GM18520 (cell line): Measurements from ENCODE around the gene SCAMP2.
A peak's percentile ranks its signal among the peaks of the same experiment; 100 is the strongest.

Experiments
- ATAC-seq: cut with Tn5 transposase; IDR thresholded peaks from one replicate; pipeline ENCODE4 v1.9.1; 2021; ENCODE audit not compliant: unreplicated experiment

The SCAMP2 gene

GRCh38 chr15:74821790-74822158 is 51.4 kb downstream of the SCAMP2 start:
- ATAC-seq, result no peak

DNA sequence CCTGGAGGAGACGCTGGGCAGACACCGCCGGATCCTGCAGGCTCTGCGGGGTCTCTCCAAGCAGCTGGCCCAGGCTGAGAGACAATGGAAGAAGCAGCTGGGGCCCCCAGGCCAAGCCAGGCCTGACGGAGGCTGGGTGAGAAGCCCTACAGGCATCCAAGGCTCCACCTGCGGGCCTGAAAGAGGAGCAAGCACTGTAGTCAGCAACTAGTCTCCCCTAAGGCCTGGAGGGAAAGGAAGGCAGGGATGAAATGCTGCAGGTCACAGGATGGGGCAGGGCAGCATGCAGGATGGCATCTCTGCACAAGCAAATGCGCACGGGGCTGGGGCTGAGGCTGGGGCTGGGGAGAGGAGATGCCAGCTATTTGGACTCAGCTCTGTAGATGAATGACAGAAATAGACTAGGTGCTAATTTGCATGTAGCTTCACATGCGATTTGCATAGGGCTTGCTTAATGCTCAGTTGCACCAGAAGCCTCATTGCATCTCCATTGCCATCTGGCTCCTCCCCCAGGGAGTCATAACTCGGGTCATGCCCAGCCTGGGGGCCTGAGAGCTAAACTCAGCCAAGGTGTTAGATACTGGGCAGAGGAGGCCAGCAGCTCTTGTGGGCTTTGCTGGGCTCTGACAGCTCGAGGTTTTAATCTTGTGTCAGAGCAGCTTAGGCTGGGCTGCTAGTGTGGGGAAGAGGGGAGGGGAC is 51.9 kb downstream of the SCAMP2 start:
- peak; percentile 68 for ATAC-seq

DNA sequence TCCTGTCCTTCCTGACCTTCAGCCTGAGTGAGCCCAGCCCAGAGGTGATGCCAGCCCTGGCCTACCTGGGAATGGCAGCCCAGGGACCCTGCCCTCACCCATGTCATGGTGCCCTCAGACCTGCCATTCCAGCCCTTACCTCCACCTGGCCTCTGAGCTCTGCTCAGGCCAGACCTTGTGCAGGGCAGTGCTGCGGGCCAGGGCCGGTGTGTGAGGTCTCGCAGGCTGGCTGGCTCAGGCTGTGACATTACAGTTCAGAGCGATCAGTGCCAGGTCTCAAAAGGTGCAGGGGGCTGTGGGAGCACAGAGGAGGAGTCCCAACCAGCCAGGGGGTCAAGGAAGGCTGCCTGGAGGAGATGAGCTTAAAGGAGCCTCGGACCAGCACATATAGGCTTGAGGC is 53.1 kb downstream of the SCAMP2 start:
- no peak for ATAC-seq

- ATAC-seq, result no peak
These were observed 55.8 kb downstream of the SCAMP2 start for GRCh38 chr15:74817370-74817737.

DNA sequence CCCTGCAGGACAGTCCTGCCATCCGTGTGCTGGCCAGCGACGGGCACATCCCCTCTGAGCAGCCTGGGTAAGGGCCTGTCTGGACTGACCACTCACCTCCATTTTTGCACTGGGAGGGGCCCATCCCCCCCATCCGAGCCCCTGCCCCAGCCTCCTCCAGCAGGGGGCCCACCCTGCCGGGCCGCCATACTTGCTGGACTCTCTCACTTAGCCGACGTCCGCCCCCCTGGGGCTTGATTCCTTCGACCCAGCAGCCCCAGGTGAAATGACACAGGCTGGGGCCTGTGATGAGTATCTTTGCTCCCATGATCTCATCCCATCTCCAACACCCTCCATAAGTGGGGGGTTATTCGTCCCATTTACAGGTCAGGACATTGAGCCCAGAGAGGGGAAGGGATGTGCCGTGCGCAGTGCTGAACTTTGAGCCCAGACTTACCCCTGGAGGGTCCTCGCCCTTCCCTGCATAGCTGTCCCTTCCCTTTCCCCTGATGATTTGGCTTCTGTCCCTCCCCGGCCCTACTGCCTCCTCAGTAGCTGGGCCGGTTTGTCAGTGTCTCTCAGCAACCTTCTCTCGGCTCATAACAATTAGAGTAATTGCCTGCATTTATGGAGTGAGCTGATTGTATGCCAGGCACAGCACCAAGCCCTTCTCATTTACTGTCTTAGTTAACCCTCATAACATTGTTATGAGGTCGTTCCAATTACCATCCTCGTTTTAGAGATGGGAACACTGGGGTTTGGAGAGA is 56.4 kb downstream of the SCAMP2 start:
- no peak for ATAC-seq

GRCh38 chr15:74815961-74816360 is 57.2 kb downstream of the SCAMP2 start:
- no peak for ATAC-seq

DNA sequence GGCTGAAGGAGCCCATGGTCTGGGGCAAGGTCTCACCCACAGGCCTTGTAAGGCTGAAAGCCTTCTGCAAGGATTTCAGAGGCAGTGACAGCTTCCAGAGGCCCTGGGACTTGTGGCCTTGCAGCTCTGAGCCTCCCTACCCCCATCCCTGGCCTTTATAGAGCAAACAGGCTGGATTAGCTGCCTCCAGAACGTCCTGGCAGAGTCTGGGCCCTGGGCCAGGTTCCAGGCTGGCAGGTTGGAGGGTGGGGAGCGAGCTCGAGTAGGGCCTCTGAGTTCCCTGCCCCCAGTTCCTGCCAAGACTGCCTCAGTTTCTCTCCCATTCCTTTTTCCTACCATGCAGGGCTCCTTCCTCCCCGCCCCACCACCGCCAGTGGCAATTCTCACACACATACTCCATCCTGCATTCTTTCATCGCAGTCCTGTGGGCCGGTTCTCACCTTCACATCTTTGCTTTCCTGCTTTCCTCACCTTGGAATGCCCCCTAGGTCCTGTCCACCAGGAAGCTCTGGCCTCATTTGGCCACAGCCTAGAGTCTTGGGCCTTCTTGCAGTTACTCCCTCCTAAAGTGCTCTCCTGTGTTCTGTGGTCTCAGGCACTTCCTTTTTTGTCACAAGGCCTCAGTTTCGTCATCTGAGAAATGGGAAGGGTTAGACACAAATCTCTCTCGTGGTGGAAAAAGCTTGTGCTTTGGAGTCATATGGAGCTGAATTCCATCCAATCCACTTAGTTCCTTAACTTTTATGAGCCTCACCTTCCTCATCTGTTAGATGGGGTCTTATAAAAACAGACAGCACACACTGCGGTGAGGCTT is 57.8 kb downstream of the SCAMP2 start:
- ATAC-seq, result no peak

DNA sequence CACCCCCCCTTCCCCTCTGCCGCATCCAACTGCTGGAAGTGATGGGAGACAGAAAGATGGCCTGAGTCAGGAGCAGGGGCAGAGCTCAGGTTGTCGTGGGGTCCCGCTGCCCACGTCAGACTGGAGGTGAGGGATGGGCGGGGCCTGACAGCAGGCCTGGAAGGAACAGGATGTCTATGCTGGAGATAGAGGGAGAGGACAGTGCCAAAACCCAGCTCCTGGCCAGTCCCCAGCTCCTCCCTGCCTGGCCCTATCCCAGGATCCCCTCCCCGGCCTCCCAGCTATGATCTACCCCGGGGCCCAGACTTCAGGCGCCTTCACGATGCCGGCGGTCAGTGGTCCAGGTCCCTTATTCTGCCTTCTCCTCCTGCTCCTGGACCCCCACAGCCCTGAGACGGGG is 60.6 kb downstream of the SCAMP2 start, which contains the start of gene LMAN1L:
LMAN1L (plus strand) TSS at position 303 of the 400 bp plus-strand sequence; CDS start at position 323, 20 bp downstream.
- ATAC-seq, result no peak

- no peak for ATAC-seq
These were observed 63.2 kb downstream of the SCAMP2 start for GRCh38 chr15:74809956-74810355.

GRCh38 chr15:74809242-74809641 is 63.9 kb downstream of the SCAMP2 start:
- no peak for ATAC-seq

- ATAC-seq, result no peak
These were observed 64.3 kb downstream of the SCAMP2 start for GRCh38 chr15:74808840-74809229.

GRCh38 chr15:74808078-74808839 is 64.9 kb downstream of the SCAMP2 start:
- no peak for ATAC-seq

- no peak for ATAC-seq
These were observed 65.9 kb downstream of the SCAMP2 start for GRCh38 chr15:74807282-74807681.

- no peak for ATAC-seq
These were observed 68.2 kb downstream of the SCAMP2 start for GRCh38 chr15:74804935-74805334.

DNA sequence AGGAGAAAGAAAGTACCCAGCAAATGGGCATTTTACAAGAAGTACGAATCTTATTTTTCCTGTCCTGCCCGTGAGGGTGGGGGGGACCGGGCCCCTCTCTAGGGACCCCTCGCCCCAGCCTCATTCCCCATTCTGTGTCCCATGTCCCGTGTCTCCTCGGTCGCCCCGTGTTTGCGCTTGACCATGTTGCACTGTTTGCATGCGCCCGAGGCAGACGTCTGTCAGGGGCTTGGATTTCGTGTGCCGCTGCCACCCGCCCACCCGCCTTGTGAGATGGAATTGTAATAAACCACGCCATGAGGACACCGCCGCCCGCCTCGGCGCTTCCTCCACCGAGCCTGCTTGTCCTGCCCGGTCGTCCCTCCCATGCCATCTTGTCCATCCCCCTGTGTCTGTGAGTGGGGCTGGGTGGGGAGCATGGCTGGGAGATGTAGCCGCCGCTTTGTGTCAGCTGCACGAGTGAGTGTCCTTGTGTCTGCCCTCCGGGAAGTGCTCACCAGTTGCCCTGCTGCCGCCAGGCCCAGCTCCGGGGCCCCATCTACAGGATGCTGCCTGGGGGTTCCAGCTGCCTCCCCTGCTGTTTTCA is 70.2 kb downstream of the SCAMP2 start:
- no peak for ATAC-seq

GRCh38 chr15:74802290-74802689 is 70.9 kb downstream of the SCAMP2 start:
- no peak for ATAC-seq

DNA sequence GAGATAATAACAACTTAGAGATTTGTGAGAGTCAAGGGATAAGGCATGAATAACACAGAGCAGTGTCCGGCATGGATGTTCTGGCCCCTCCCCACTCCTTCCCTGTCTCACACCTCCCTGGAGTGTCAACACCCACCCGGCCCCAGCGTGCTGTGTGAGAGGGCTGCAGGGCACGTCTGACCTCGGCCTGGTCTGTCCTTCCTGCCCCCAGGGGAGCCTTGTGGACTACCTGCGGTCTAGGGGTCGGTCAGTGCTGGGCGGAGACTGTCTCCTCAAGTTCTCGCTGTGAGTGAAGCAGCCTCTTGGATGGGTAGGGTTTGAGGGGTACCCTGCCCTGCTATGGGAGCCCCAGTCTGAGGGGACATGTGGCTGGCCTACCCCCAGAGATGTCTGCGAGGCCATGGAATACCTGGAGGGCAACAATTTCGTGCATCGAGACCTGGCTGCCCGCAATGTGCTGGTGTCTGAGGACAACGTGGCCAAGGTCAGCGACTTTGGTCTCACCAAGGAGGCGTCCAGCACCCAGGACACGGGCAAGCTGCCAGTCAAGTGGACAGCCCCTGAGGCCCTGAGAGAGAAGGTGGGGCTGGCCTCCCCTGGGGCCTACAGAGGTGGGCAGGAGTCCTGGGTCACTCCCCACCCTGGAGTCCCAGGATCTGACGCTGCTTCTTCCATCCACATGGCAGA is 71.7 kb downstream of the SCAMP2 start:
- no peak for ATAC-seq

DNA sequence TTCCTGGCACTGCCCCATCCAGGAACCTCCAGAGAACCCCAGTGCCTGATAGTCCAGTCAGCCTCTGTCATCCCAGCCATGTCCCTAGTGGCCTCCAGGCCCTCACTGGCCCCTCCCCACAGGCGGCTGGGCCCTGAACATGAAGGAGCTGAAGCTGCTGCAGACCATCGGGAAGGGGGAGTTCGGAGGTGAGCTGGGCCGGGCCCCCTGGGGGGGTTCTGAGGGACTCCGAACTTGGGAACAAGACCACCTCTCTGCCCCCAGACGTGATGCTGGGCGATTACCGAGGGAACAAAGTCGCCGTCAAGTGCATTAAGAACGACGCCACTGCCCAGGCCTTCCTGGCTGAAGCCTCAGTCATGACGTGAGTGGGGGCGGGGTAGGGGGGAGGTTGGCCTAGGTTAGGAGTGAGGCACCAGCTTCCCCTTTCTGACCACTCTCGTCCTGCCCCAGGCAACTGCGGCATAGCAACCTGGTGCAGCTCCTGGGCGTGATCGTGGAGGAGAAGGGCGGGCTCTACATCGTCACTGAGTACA is 72.5 kb downstream of the SCAMP2 start:
- no peak for ATAC-seq

DNA sequence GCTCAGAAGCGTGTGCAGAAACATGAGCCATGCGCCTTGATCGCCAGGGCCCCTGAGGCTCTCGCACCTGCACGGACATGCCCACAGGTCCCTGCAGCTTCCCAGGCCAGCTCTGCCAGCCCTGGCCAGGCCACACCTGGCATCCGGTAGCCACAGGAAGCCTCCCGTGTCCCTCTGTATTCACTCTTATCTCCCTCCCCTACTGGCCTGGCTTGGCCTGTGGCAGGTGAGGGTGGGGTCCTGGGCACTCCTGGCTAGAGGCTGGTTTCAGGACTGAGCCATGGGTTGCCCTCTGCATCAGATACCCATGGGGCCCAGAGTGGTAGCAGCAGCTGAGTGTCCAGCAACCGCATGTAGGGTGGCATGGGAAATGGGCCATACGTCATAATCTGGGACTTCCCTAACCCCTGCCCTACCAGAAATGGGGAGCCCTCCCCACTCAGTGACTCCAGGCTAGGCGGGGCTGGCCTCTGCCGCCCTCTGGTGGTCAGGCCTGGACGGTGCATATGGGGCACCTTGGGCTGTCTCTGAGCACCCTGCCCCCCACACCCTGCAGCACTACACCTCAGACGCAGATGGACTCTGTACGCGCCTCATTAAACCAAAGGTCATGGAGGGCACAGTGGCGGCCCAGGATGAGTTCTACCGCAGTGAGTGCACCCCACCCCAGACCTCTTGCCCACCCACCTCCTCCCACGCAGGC is 73.2 kb downstream of the SCAMP2 start:
- ATAC-seq, result peak; percentile 63
